ENCODE measurements around the gene DOHH.
"Not testable (repeated sequence)": the region's sequence is repeated elsewhere in the genome, so short reads cannot be mapped to it uniquely, and the experiment has no call there.

The DOHH gene

GRCh38 chr19:3534375-3535234, 34.1 kb upstream of the DOHH start:
- DNase-seq = no peak

GRCh38 chr19:3533563-3534216, 33.2 kb upstream of the DOHH start:
- DNase-seq = no peak

GRCh38 chr19:3533033-3533432, 32.6 kb upstream of the DOHH start:
- DNase-seq = no peak

- DNase-seq = no peak
These were observed 31.8 kb upstream of the DOHH start for GRCh38 chr19:3532154-3532786.

GRCh38 chr19:3531716-3532115, 31.2 kb upstream of the DOHH start:
- no peak for DNase-seq

- no peak for DNase-seq
These were observed 29.9 kb upstream of the DOHH start for GRCh38 chr19:3530389-3530788.

- not testable (repeated sequence) for DNase-seq
These were observed 28.8 kb upstream of the DOHH start for GRCh38 chr19:3529299-3529698.

GRCh38 chr19:3528539-3529211, 28.2 kb upstream of the DOHH start:
- DNase-seq = no peak

- DNase-seq = no peak
These were observed 27.6 kb upstream of the DOHH start for GRCh38 chr19:3528080-3528479.

GRCh38 chr19:3527238-3527910, 26.9 kb upstream of the DOHH start:
- no peak for DNase-seq

- DNase-seq = no peak
These were observed 26.2 kb upstream of the DOHH start for GRCh38 chr19:3526507-3527237.

GRCh38 chr19:3524904-3525451, 24.5 kb upstream of the DOHH start:
- DNase-seq = no peak

GRCh38 chr19:3524078-3524842, 23.8 kb upstream of the DOHH start:
- DNase-seq = no peak

GRCh38 chr19:3523361-3524077, 23.0 kb upstream of the DOHH start:
- no peak for DNase-seq

GRCh38 chr19:3522421-3523360, 22.2 kb upstream of the DOHH start:
- DNase-seq = no peak

- DNase-seq = no peak
These were observed 20.6 kb upstream of the DOHH start for GRCh38 chr19:3521104-3521445.

- no peak for DNase-seq
These were observed 20.0 kb upstream of the DOHH start for GRCh38 chr19:3520166-3521103.

GRCh38 chr19:3519126-3519525, 18.7 kb upstream of the DOHH start:
- DNase-seq = no peak

Data from SW 1271 (cell line).